ENCODE results near the gene CIT. TPM values are rescaled to one million over a fixed set of nuclear protein-coding genes. Genes with fewer than 3 reads are reported as not detected.

Gene CIT
- total and polyA plus RNA-seq, 9 of the 15 experiments (the other 6 are each of a cell fraction or from before 2014, with no cell fraction given), result 1.1 to 46.7 (median 21.3) TPM

- DNase-seq (ENCODE audit: extremely low read depth in 1 of 4, low spot score in 3 of 4) (no peak), ATAC-seq (no peak), FAIRE-seq (no peak)
- H4K20me1 ChIP-seq (replicated peaks; ENCODE audit: control insufficient read depth, insufficient read depth, low read length), result no peaks in the 10 kb centered on the region
- in situ Hi-C loops (cut with MboI), result no loop called here
- no peaks in the 10 kb centered on the region for H3K9me3 ChIP-seq (replicated peaks; ENCODE audit: control insufficient read depth, insufficient read depth, low read depth, low read length)
- no peak overlapping the region for H3K4me3 ChIP-seq
- no peak overlapping the region for H3K9ac ChIP-seq (ENCODE audit: insufficient read depth in 1 of 2, low read depth in 2 of 2, low read length in 2 of 2)
- H3K4me2 ChIP-seq (ENCODE audit: insufficient read depth, low read length), result no peak overlapping the region
- no peak overlapping the region for H2AFZ ChIP-seq (ENCODE audit: low read depth, low read length)
- H3K4me1 ChIP-seq (replicated peaks in 1 of 2; ENCODE audit: control insufficient read depth in 2 of 2, insufficient read depth in 2 of 2, low read length in 2 of 2), result 0 out of 5 replicates have a peak, but pooled peaks cover 0 to 2% of the 10 kb centered on the region in 2 experiments
- H3K27me3 ChIP-seq (ENCODE audit: control insufficient read depth in 2 of 2, insufficient read depth in 2 of 2, low read length in 2 of 2), result no peaks in the 10 kb centered on the region
- no peaks in the 10 kb centered on the region for H3K79me2 ChIP-seq (ENCODE audit: control insufficient read depth, insufficient read depth, low read length)
- 92% methylated on average over 3 of the region's 3 CpGs for WGBS (ENCODE audit: insufficient coverage, low coverage, missing lambda C conversion rate)
- no TSS peak for BruUV-seq (replicated peaks)
- intact Hi-C loops (cut with micrococcal nuclease), result no loop called here
- H3K36me3 ChIP-seq (ENCODE audit: control insufficient read depth, insufficient read depth, low read length), result peaks cover 83% of the 10 kb centered on the region
- ChIA-PET CTCF (ENCODE audit: low intra/inter-chr PET ratio) (no interaction called here), POLR2A (no interaction called here)
- TF ChIP-seq MXD1 (CRISPR knock-in tag; IDR thresholded peaks at IDR 0.05; ENCODE audit: borderline replicate concordance, poor library complexity, severe bottlenecking) (no peak), GATAD2B (IDR thresholded peaks at IDR 0.05; ENCODE audit: borderline replicate concordance) (no peak), NR0B1 (IDR thresholded peaks at IDR 0.05; ENCODE audit: partially characterized antibody) (no peak), BHLHE40 (IDR thresholded peaks at IDR 0.05; ENCODE audit: low read length) (no peak), SRSF1 (IDR thresholded peaks at IDR 0.05; ENCODE audit: low read depth, low read length) (no peak), ZMIZ1 (IDR thresholded peaks at IDR 0.05; ENCODE audit: low read depth in 2 of 2, low read length in 2 of 2) (no peak), AFF1 (IDR thresholded peaks at IDR 0.05; ENCODE audit: low read depth in 1 of 2, partially characterized antibody in 2 of 2) (no peak), PCBP2 (IDR thresholded peaks at IDR 0.05; ENCODE audit: low read depth, low read length, poor library complexity, severe bottlenecking) (no peak), ZNF583 (CRISPR knock-in tag; IDR thresholded peaks at IDR 0.05) (no peak), SMARCC2 (IDR thresholded peaks at IDR 0.05; ENCODE audit: low read depth) (no peak), TRIM28 (IDR thresholded peaks at IDR 0.05) (no peak), ZNF644 (tag; IDR thresholded peaks at IDR 0.05; ENCODE audit: low read depth) (no peak), NUFIP1 (IDR thresholded peaks at IDR 0.05; ENCODE audit: partially characterized antibody) (no peak)
- H3K27ac ChIP-seq (ENCODE audit: extremely low read depth, low read depth, low read length), result no peak overlapping the region
- H3K9me1 ChIP-seq (ENCODE audit: control insufficient read depth, insufficient read depth, low read length), result no peaks in the 10 kb centered on the region
These were observed 161.9 kb downstream of the CIT start for GRCh38 chr12:119715268-119715620.

Measured in K562 (cell line).